Activated CD4-positive, CD25-positive, alpha-beta regulatory T cell treated with anti-CD3 and anti-CD28 coated beads, Interleukin-2, amount 50 U/mL, for 16 hours (primary cell): ENCODE data around the gene MIB1.
A peak's percentile ranks its signal among the peaks of the same experiment; 100 is the strongest.
"Not testable (repeated sequence)": the region's sequence is repeated elsewhere in the genome, so short reads cannot be mapped to it uniquely, and the experiment has no call there.

Experiments
- DNase-seq: peaks from one replicate; pipeline ENCODE4 v3.0.0-alpha.2; 2020; ENCODE audit warnings: low read depth, low spot score

Gene MIB1

GRCh38 chr18:21740538-21741311 lies at the start of gene MIB1:
MIB1 (plus strand) TSS chr18:21740792; CDS start chr18:21741584, 792 bp downstream.
- peak; percentile 96 for DNase-seq

DNA sequence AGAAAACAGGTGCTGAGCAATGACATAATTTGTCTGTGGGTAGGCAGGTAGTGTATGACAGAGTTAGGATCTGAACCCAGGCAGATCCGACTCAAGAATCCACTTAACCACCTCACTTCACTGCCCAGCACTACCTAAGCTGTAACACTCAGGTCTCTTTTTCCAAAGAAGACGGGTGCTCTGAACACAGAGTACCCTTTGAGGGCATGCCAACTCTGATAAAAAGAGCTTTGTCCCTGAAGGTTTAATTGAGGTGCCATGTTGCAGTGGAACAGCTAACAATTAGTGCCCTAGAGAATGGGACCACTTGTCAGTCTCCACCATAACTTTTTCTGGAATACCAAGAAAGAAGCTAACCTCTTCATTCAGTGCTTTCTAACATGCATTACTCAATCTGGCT lies 47.3 kb upstream of the MIB1 start:
- no peak for DNase-seq

- no peak for DNase-seq
Observed at GRCh38 chr18:21700528-21701075, 40.0 kb upstream of the MIB1 start.

DNA sequence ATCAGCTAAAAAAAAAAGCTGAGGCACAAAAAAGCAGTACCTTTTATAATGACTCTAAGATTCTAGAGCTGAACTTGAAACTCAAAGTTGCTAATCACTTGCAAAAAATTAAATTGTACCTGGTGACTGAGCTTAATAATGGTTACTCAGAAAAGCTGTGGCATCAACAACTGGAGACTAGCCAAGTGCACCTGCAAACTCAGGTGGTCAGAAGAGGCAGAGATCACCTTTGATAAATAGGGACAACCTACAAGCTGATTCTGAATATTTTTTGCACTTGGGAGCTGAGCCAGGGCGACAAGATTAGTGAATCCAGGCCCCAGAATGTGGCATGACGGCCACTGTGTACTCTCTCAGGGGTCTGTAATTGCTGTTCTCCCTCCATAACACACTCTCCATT lies 39.0 kb upstream of the MIB1 start:
- no peak for DNase-seq

DNA sequence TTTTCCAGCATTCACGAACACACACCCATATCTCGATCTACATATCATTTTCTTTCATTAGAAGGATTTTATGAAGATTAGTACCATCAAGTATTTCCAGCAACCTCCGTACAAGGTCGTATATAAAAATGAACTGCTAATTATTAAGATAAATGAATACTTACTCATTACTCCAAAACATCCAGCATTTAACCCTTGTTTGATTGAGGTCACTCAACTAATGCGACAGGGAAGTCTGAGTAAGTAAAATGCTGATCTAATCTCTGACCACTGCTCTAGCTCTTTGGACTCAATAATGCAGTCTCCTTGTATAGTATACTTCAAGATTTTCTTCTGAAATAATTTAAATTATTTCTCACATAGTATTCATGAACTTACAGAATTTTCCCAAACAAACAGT lies 38.0 kb upstream of the MIB1 start:
- no peak for DNase-seq

DNA sequence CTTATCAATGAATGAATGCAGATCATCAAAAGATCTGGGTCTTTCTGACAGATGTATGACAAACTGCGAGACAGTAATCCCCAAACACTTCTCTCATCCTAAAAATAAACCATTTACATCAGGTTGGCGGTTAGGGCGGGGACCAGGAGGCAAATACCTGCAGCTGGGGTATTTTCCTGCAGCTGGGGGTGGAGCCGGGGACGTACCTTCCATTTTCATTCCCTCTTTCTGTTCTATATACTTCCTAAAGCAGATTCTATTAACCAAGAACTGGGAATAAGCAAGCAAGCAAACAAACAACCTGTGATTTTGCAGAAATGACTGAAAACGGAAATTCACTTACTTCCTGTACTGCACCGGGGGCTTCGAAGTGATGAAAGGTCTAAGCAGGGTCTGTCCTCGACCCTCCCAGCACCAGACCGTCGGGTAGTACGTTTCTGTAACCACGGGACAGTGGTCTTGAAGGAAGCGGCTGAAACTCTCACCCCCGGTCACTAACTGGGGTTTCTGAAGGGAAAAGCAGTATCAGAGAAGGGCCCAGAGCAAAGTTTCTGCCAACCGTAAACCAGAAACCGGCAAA lies 37.3 kb upstream of the MIB1 start:
- no peak for DNase-seq

DNA sequence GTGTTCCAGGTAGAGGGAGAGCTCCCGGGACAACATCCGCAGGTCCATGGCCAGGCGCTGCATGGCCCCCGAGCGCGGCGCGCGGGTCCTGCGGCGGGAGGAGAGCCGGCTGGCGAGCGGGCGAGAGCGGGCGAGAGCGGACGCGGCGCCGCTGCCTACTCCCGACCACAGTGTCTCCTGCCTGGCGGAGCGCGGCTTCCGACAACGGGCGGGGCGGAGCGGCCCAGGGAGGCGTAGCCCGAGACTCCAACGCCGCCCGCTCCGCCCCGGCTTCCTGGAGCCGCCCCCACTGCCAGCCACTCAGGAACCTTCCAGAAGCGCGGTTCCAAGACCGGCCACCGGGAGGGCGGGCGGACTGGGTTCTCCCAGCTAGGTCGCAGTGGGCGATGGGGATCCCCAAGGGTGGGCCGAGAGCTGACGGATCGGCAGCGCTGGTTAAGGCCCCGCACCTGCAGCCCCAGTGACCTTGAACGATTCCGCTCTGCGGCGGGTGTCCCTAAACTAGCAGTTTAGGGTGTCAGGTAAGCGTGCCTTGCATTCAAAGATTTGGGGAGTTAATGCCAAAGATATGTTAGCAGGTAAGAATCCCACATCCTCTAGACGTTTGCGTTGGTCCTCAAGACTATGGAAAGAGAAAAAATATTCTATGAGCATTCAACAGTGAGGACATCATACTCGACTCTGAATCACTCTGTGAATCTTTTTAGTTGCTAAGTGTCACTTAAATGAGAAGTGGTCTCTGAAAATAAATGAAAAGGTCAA lies 35.8 kb upstream of the MIB1 start, which contains the start of gene ABHD3:
TSS of gene ABHD3 (minus strand) at position 172 of the 762 bp plus-strand sequence. CDS start at position 63, 109 bp downstream.
- DNase-seq, result peak; percentile 82

DNA sequence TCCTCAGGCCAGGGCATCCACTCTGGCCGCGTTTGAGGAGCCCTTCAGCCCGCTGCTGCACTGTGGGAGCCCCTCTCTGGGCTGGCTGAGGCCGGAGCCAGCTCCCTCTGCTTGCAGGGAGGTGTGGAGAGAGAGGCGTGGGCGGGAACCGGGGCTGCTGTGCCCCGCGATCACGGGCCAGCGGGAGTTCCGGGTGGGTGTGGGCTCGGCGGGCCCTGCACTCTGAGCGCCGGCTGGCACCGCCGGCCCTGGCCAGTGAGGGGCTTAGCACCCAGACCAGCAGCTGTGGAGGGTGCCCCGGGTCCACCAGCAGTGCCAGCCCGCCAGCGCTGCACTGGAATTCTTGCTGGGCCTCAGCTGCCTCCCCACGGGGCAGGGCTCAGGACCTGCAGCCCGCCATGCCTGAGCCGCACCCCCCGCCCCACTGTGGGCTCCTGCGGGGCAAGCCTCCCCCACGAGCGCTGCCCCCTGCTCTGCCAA lies 34.2 kb upstream of the MIB1 start:
- no peak for DNase-seq

DNA sequence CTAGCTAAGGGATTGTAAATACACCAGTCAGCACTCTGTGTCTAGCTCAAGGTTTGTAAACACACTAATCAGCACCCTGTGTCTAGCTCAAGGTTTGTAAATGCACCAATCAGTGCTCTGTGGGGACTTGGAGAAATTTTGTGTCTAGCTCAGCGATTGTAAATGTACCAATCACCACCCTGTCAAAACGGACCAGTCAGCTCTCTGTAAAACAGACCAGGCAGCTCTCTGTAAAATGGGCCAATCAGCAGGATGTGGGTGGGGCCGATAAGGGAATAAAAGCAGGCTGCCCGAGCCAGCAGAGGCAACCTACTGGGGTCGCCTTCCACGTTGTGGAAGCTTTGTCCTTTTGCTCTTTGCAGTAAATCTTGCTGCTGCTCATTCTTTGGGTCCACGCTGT lies 33.5 kb upstream of the MIB1 start:
- not testable (repeated sequence) for DNase-seq

DNA sequence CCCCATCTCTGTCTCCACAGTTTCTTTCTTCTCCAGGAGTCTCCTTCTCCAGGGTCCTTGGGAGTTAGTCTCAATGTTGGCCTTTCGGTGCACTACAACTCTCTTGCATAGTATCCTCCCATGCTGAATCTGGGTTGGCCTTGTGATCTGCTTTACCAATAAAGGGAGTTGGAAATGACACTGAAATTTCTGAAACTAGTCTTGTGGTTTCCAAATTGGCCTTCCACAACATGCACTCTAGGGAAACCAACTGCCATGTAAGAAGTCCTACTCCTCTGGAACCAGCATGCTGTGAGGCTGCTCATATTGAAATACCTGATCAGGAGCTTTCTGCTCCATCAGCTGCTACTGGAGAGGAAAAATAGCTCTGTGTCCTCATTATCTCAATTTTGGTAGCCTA lies 26.1 kb upstream of the MIB1 start:
- no peak for DNase-seq

GRCh38 chr18:21722687-21723086 lies 17.9 kb upstream of the MIB1 start:
- DNase-seq, result no peak

DNA sequence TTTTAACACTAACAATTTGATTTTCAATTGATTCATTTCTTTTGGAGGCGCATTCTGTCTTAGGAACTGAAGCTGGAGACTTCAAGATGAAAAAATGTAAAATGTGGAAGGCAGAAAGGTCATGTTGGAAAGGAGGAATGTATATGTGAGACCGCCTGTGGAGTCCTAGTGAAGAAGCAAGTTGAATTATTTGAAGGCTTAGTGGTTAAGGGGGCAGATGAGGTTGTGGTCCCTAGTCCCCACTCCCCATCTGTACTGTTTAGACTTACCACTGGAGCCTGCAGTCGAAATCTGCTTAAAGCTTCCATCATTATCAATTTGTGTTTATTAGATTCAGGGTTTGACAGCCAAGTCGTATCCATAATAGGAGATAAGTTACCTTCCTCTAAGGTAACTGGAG lies 15.4 kb upstream of the MIB1 start:
- no peak for DNase-seq

DNA sequence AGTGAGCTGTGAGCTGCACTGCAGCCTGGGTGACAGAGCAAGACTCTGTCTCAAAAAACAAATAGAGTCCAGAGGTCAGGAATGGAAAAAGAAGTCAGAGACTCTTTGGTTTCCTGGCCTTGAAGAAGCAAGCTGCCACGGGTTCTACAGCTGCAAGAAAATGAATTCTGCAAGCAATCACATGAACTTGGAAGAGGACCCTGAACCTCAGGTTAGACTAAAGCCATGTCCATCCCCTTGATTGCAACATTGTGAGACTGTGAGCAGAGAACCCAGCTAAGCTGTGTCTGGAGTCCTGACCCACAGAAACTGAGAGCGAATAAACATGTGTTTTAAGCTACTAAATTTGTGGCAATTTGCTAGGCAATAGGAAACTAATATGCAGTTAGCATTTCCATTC lies 12.9 kb upstream of the MIB1 start:
- DNase-seq, result no peak

DNA sequence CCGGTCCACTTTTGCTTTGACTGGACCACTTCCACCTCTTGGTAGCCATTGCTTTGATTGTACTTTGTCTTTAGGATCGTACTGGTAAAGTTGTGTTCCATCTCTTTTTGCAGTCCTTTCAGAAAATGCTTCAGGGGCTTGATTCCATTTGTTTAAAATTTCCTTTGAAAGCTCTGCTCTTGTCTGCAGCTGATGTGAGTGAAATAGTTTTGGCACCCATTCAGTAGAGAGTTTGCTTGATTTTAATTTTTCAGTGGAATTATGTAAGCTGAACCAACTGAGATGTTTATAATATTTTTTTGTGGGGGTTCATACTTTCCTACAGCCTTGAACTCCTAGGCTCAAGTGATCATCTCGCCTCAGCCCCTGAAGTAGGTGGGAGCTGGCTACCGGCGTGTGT lies 7.6 kb upstream of the MIB1 start:
- no peak for DNase-seq

GRCh38 chr18:21735452-21736015 lies 5.1 kb upstream of the MIB1 start:
- peak; percentile 18 for DNase-seq

DNA sequence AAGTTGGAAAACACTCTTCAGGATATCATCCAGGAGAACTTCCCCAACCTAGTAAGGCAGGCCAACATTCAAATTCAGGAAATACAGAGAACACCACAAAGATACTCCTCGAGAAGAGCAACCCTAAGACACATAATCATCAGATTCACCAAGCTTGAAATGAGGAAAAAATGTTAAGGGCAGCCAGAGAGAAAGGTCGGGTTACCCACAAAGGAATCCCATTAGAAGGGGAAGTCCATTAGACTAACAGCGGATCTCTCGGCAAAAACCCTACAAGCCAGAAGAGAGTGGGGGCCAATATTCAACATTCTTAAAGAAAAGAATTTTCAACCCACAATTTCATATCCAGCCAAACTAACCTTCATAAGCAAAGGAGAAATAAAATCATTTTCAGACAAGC lies 3.7 kb upstream of the MIB1 start:
- DNase-seq, result not testable (repeated sequence)

- DNase-seq, result no peak
Observed at GRCh38 chr18:21739604-21740537, 721 bp upstream of the MIB1 start.

DNA sequence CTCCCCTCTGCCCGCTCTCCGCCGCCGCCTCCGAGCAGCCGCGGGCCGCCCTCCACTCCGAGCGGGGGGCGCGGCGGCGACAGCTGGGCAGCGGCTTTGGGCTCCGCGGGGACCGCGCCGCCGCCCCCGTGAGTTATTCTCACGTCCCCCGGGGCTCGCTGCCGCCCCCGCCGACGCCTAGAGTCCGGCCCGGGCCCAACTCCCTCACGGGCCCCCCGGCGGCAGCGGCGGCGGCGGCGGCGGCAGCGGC lies 645 bp downstream of the MIB1 start:
- no peak for DNase-seq

DNA sequence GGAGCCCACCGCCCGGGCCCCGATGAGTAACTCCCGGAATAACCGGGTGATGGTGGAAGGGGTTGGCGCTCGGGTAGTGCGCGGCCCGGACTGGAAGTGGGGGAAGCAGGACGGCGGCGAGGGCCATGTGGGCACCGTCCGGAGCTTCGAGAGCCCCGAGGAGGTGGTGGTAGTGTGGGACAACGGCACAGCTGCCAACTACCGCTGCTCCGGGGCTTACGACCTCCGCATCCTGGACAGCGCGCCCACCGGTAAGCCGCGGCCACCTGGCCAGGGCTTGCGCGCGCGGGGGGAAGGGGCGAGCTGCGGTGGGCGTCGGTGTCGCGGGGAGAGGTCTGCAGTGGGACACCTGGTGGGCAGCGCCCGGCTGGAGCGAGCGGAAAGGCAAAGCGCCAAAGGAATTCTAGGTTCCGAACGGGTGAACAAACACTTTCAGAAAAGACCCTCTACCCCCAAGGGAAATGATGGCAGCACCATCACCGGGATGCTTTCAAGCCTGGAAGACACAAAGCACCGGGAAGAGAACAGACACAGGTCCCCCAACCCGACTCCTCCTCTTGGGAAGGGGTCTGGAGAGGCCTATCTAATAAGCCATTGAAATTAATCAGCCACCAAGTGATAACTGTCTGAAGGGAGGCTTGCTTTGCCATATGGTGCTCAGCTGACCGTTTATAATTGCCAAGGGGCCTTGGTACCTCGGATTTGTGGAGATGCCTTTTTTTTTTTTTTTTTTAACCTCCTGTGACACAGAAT lies 1.1 kb downstream of the MIB1 start:
- DNase-seq, result no peak

DNA sequence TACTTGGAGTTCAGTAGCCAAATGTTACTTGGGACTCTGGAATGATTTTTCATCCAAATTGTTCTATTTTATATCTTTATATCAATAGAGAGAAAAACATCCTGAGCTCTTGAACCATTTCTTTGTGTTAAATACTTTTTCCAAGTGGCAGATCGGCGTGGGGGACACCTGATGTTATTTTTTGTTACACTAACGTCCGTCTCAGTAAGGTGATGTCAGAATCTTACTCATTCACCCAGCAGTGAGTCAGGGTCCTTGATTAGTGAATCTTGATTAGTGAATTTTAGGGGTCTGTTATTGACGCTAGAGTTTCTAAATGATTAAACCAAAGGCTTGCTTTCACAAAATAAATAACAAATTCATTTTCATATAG lies 1.7 kb downstream of the MIB1 start:
- no peak for DNase-seq
